ENCODE measurements around the gene NALF2. TPM values are rescaled to one million over a fixed set of nuclear protein-coding genes. Genes with fewer than 3 reads are reported as not detected.
A peak's percentile ranks its signal among the peaks of the same experiment; 100 is the strongest.

Gene NALF2
- total and polyA plus RNA-seq, 2 of the 13 experiments (the other 11 are each of a cell fraction or from before 2014, with no cell fraction given): 2.2 to 4.0 TPM

DNA sequence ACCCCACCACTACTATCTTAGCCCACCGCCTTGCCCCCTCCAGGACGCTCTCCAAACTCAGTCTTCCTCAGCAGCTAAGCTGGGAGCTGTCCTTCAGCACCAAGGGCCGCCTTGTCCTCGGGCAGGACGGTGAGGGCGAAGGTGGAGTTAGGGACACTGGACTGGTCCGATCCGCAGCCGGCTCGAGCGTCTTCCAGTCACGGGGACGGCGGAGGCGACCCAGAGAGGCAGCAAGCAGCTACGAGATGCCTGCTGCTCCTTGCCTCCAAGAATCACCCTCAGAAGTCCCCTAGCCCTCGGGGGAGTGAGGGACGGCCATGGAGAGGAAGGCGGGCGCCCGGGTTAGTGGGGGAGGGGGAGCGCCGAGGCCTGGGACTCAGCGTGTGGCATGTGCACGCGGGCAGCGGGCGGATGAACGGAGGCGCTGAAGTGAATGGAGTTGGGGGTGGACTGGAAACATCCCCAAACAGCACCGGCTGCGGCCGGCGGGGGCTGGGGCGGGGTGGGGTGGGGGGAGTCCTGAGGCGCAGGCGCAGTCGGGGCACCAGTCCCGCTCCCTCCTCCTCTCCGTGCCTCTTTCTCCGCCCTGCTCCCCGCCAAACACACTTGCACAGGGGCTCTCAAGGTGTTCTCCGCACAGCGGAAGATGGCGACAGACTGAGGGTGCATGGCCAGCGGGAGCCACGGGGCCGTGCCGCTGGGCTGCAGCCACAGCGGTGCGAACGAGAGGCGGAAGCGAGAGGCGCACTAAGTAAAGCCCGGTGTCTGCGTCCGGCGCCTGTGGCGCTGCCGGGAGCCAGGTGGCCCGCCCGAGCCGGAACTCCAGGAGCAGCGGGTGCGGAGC lies at the start of gene NALF2 (continued):
- TF ChIP-seq, protein P1, sequence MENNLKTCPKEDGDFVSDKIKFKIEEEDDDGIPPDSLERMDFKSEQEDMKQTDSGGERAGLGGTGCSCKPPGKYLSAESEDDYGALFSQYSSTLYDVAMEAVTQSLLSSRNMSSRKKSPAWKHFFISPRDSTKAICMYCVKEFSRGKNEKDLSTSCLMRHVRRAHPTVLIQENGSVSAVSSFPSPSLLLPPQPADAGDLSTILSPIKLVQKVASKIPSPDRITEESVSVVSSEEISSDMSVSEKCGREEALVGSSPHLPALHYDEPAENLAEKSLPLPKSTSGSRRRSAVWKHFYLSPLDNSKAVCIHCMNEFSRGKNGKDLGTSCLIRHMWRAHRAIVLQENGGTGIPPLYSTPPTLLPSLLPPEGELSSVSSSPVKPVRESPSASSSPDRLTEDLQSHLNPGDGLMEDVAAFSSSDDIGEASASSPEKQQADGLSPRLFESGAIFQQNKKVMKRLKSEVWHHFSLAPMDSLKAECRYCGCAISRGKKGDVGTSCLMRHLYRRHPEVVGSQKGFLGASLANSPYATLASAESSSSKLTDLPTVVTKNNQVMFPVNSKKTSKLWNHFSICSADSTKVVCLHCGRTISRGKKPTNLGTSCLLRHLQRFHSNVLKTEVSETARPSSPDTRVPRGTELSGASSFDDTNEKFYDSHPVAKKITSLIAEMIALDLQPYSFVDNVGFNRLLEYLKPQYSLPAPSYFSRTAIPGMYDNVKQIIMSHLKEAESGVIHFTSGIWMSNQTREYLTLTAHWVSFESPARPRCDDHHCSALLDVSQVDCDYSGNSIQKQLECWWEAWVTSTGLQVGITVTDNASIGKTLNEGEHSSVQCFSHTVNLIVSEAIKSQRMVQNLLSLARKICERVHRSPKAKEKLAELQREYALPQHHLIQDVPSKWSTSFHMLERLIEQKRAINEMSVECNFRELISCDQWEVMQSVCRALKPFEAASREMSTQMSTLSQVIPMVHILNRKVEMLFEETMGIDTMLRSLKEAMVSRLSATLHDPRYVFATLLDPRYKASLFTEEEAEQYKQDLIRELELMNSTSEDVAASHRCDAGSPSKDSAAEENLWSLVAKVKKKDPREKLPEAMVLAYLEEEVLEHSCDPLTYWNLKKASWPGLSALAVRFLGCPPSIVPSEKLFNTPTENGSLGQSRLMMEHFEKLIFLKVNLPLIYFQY (CRISPR knock-in tag; IDR thresholded peaks at IDR 0.05; ENCODE audit: borderline replicate concordance): no peak
- TF ChIP-seq RBFOX2 (IDR thresholded peaks at IDR 0.05; ENCODE audit: low read depth, low read length) (peak; percentile 61), MIXL1 (CRISPR knock-in tag; IDR thresholded peaks at IDR 0.05) (no peak), ZBTB7B (CRISPR knock-in tag; IDR thresholded peaks at IDR 0.05) (no peak), GTF2F1 (IDR thresholded peaks at IDR 0.05; ENCODE audit: low read length) (no peak), SRY (CRISPR knock-in tag; IDR thresholded peaks at IDR 0.05) (peak; percentile 30; the same call in 1 of the 2 replicates), ZNF136 (CRISPR knock-in tag; IDR thresholded peaks at IDR 0.05; ENCODE audit: low read depth) (no peak), ZFP62 (CRISPR knock-in tag; IDR thresholded peaks at IDR 0.05) (no peak), DMAP1 (CRISPR knock-in tag; IDR thresholded peaks at IDR 0.05) (peak; percentile 53; the same call in 1 of the 2 replicates), SIN3A (IDR thresholded peaks at IDR 0.05; ENCODE audit: borderline replicate concordance, low read depth, low read length) (peak; percentile 76; the same call in 1 of the 2 replicates), MYC (CRISPR knock-in tag; IDR thresholded peaks at IDR 0.05; ENCODE audit: borderline replicate concordance) (peak; percentile 12; the same call in 1 of the 2 replicates), ARHGAP35 (CRISPR knock-in tag; IDR thresholded peaks at IDR 0.05; ENCODE audit: borderline replicate concordance) (no peak), YY1 (IDR thresholded peaks at IDR 0.05; ENCODE audit: insufficient read depth, insufficient replicate concordance, low read depth, low read length) (peak; percentile 53), MXD4 (CRISPR knock-in tag; IDR thresholded peaks at IDR 0.05) (no peak), ZNF160 (CRISPR knock-in tag; IDR thresholded peaks at IDR 0.05) (0 out of 2 replicates have a peak, but pooled peaks have one; percentile 7), PHB2 (IDR thresholded peaks at IDR 0.05; ENCODE audit: partially characterized antibody) (no peak), ZNF589 (CRISPR knock-in tag; conservative IDR thresholded peaks at IDR 0.05) (0 out of 2 replicates have a peak, but pooled peaks have one; percentile 34), POLR2AphosphoS5 (IDR thresholded peaks at IDR 0.05; ENCODE audit: low read depth, low read length) (peak; percentile 57; the same call in 1 of the 2 replicates), ZNF614 (CRISPR knock-in tag; IDR thresholded peaks at IDR 0.05; ENCODE audit: borderline replicate concordance) (0 out of 2 replicates have a peak, but pooled peaks have one; percentile 23), KDM4B (CRISPR knock-in tag; IDR thresholded peaks at IDR 0.05) (no peak), TP53 (CRISPR knock-in tag; conservative IDR thresholded peaks at IDR 0.05) (no peak), ZBTB7A (CRISPR knock-in tag; IDR thresholded peaks at IDR 0.05) (no peak), ZNF746 (CRISPR knock-in tag; IDR thresholded peaks at IDR 0.05) (no peak)
- TF ChIP-seq, protein P2, sequence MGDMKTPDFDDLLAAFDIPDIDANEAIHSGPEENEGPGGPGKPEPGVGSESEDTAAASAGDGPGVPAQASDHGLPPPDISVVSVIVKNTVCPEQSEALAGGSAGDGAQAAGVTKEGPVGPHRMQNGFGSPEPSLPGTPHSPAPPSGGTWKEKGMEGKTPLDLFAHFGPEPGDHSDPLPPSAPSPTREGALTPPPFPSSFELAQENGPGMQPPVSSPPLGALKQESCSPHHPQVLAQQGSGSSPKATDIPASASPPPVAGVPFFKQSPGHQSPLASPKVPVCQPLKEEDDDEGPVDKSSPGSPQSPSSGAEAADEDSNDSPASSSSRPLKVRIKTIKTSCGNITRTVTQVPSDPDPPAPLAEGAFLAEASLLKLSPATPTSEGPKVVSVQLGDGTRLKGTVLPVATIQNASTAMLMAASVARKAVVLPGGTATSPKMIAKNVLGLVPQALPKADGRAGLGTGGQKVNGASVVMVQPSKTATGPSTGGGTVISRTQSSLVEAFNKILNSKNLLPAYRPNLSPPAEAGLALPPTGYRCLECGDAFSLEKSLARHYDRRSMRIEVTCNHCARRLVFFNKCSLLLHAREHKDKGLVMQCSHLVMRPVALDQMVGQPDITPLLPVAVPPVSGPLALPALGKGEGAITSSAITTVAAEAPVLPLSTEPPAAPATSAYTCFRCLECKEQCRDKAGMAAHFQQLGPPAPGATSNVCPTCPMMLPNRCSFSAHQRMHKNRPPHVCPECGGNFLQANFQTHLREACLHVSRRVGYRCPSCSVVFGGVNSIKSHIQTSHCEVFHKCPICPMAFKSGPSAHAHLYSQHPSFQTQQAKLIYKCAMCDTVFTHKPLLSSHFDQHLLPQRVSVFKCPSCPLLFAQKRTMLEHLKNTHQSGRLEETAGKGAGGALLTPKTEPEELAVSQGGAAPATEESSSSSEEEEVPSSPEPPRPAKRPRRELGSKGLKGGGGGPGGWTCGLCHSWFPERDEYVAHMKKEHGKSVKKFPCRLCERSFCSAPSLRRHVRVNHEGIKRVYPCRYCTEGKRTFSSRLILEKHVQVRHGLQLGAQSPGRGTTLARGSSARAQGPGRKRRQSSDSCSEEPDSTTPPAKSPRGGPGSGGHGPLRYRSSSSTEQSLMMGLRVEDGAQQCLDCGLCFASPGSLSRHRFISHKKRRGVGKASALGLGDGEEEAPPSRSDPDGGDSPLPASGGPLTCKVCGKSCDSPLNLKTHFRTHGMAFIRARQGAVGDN (CRISPR knock-in tag; IDR thresholded peaks at IDR 0.05): peak; percentile 63

Measured in HepG2 (cell line).